KMS-11 (cell line): Measurements from ENCODE around the gene P2RY11.

Experiments
- H2AFZ ChIP-seq: fragments of 200-600 bp; sonication (generic); 2 replicates; pipeline ENCODE4 v1.6.1; 2016; ENCODE audit warnings: antibody characterized with exemption, mixed run types, low read depth
- H3K27ac ChIP-seq: fragments of 200-600 bp; sonication (generic); 2 replicates; pipeline ENCODE4 v1.6.1; 2016; ENCODE audit warnings: mild to moderate bottlenecking, mixed run types
- H3K27me3 ChIP-seq: fragments of 200-600 bp; sonication (generic); 2 replicates; pipeline ENCODE4 v1.6.1; 2017; ENCODE audit warnings: mild to moderate bottlenecking, low read depth, mixed run types, moderate library complexity; ENCODE audit not compliant: insufficient read depth
- H3K36me3 ChIP-seq: fragments of 200-600 bp; sonication (generic); 2 replicates; pipeline ENCODE4 v1.6.1; 2017; ENCODE audit warnings: mild to moderate bottlenecking, mixed run types; ENCODE audit not compliant: insufficient read depth
- H3K4me1 ChIP-seq: fragments of 200-600 bp; sonication (generic); 2 replicates; pipeline ENCODE4 v1.6.1; 2016; ENCODE audit warnings: mild to moderate bottlenecking, low read depth, mixed run types; ENCODE audit not compliant: poor library complexity, severe bottlenecking
- H3K4me2 ChIP-seq: fragments of 200-600 bp; sonication (generic); 2 replicates; pipeline ENCODE4 v1.7.0; 2016; ENCODE audit warnings: mild to moderate bottlenecking, mixed run types
- H3K4me3 ChIP-seq: fragments of 200-600 bp; sonication (generic); IDR thresholded peaks from 2 replicates; pipeline ENCODE4 v1.6.1; 2017; ENCODE audit warnings: low read depth, low read length, mixed read lengths; ENCODE audit not compliant: insufficient read depth
- H3K79me2 ChIP-seq: fragments of 200-600 bp; sonication (generic); 2 replicates; pipeline ENCODE4 v1.6.1; 2016; ENCODE audit warnings: low read depth, mixed run types; ENCODE audit not compliant: insufficient read depth
- H3K9ac ChIP-seq: fragments of 200-600 bp; sonication (generic); 2 replicates; pipeline ENCODE4 v1.6.1; 2016; ENCODE audit warnings: mild to moderate bottlenecking, mixed run types
- H4K20me1 ChIP-seq: fragments of 200-600 bp; sonication (generic); 2 replicates; pipeline ENCODE4 v1.6.1; 2016; ENCODE audit warnings: mild to moderate bottlenecking, mixed run types; ENCODE audit not compliant: insufficient read depth
- TF ChIP-seq, protein P1 (sequence below): fragments of 200-600 bp; sonication (generic); conservative IDR thresholded peaks from 2 replicates; pipeline ENCODE4 v1.6.1; 2017; ENCODE audit warnings: low read depth, mild to moderate bottlenecking, antibody characterized with exemption, low read length, moderate library complexity, mixed read lengths

Gene P2RY11

DNA sequence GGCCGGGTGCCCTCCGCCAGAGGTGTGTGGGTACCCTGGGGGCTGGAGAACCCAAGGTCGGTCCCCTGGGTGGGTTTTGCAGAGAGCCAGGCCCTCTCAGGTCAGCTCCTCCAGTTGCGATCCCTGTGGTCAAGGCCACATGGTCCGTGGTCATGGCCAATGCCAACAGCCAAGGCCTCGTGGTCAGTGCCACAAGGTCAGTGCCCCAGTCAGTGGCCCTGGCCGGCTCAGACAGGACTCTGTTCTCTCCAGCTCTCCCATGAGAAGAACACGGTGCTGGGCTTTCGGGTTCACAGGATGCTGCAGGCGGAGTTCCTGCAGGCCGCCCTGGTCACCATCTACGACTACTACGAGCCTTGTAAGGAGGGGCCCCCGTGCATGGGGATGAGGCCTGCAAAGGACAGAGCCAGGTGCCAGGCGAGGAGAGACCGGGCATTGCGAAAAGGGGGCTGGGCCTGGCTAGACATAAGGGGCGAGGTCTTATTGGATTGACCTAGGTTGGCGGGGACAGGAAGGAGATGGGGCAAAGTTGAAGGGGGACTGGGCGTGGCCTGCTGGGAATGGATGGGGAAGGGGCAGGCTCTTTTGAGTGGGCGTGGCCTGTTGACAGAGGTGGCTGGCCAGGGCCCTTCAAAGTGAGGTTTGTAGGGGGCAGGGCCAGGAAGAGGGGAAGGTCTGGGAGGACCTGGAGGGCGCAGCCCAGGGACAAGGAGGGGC, 40.6 kb upstream of the P2RY11 start:
- TF ChIP-seq, protein P1, sequence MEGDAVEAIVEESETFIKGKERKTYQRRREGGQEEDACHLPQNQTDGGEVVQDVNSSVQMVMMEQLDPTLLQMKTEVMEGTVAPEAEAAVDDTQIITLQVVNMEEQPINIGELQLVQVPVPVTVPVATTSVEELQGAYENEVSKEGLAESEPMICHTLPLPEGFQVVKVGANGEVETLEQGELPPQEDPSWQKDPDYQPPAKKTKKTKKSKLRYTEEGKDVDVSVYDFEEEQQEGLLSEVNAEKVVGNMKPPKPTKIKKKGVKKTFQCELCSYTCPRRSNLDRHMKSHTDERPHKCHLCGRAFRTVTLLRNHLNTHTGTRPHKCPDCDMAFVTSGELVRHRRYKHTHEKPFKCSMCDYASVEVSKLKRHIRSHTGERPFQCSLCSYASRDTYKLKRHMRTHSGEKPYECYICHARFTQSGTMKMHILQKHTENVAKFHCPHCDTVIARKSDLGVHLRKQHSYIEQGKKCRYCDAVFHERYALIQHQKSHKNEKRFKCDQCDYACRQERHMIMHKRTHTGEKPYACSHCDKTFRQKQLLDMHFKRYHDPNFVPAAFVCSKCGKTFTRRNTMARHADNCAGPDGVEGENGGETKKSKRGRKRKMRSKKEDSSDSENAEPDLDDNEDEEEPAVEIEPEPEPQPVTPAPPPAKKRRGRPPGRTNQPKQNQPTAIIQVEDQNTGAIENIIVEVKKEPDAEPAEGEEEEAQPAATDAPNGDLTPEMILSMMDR, result no peak
- H3K79me2 ChIP-seq, result no peaks in the 10 kb centered on the region
- H3K4me1 ChIP-seq, result no peaks in the 10 kb centered on the region
- peaks cover 69% of the 10 kb centered on the region for H3K27me3 ChIP-seq
- no peak overlapping the region for H3K9ac ChIP-seq
- no peak overlapping the region for H3K27ac ChIP-seq
- H3K4me2 ChIP-seq, result no peak overlapping the region
- no peaks in the 10 kb centered on the region for H4K20me1 ChIP-seq
- no peaks in the 10 kb centered on the region for H3K36me3 ChIP-seq
- no peak overlapping the region for H2AFZ ChIP-seq
- no peak overlapping the region for H3K4me3 ChIP-seq

DNA sequence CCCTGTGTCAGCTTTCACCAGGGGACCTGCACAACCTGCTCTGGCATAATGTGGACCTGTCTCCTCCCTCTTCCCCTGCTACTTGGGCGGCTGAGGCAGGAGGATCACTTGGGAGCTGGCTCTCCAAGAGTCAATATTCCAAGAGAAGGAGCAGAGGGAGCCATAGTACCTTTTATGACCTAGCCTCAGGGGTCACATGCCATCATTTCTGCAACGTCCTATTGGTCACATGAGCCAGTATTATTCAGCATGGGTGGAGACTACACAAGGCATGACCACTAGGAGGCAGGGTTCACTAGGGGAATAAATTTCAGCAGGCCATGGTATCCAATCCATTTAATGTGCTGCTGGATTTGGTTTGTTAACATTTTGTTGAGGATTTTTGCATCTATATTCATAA, 37.3 kb upstream of the P2RY11 start:
- Histone ChIP-seq H2AFZ (no peak overlapping the region), H4K20me1 (no peaks in the 10 kb centered on the region), H3K4me2 (no peak overlapping the region), H3K4me3 (no peak overlapping the region), H3K9ac (no peak overlapping the region), H3K27ac (no peak overlapping the region), H3K79me2 (no peaks in the 10 kb centered on the region), H3K4me1 (no peaks in the 10 kb centered on the region), H3K36me3 (no peaks in the 10 kb centered on the region), H3K27me3 (peaks cover 71% of the 10 kb centered on the region)
- TF ChIP-seq, protein P1, result peak; percentile 60

DNA sequence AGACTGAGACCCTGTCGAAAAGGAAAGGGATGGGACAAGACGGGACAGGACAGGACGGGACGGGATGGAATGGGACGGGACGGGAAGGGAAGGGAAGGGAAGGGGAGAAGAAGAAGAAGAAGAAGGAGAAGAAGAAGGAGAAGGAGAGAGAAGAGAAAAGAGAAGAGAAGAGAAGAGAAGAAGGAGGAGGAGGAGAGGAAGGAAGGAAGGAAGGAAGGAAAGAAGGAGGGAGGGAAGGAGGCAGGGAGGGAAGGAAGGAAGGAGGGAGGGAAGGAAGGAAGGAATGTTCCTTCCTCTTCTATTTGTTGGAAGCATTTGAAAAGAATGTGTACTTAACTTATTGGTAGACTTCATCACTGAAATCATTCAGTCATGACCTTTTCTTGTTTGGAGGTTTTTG, 35.0 kb upstream of the P2RY11 start:
- H3K79me2 ChIP-seq, result no peaks in the 10 kb centered on the region
- no peaks in the 10 kb centered on the region for H3K4me1 ChIP-seq
- H4K20me1 ChIP-seq, result no peaks in the 10 kb centered on the region
- no peak overlapping the region for H3K4me2 ChIP-seq
- no peak overlapping the region for H2AFZ ChIP-seq
- peaks cover 76% of the 10 kb centered on the region for H3K27me3 ChIP-seq
- no peak overlapping the region for H3K27ac ChIP-seq
- H3K36me3 ChIP-seq, result no peaks in the 10 kb centered on the region
- no peak overlapping the region for H3K4me3 ChIP-seq
- no peak overlapping the region for H3K9ac ChIP-seq
- TF ChIP-seq, protein P1, result no peak

DNA sequence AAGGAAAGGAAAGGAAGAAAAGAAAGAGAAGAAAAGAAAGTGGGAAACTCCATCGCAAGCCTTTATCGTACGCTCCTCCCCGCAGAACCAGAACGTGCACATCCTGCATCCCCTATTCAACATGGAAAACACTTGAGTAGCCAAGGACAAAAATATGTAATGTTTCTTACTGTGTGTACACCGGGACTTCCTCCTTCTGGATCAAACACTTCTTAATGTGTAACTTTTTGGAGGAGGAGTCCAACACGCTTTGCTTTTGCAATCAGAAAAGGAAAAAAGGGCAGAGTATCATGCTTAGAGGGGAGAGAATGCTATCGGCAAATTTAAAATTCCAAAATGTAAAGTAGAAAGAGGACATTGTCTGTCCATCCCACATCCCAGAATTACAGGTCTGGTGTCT, 33.2 kb upstream of the P2RY11 start:
- H3K4me2 ChIP-seq, result no peak overlapping the region
- H4K20me1 ChIP-seq, result no peaks in the 10 kb centered on the region
- H3K27ac ChIP-seq, result no peak overlapping the region
- no peaks in the 10 kb centered on the region for H3K4me1 ChIP-seq
- peaks cover 75% of the 10 kb centered on the region for H3K27me3 ChIP-seq
- H3K79me2 ChIP-seq, result no peaks in the 10 kb centered on the region
- no peaks in the 10 kb centered on the region for H3K36me3 ChIP-seq
- no peak overlapping the region for H3K9ac ChIP-seq
- H3K4me3 ChIP-seq, result no peak overlapping the region
- TF ChIP-seq, protein P1, result no peak
- H2AFZ ChIP-seq, result no peak overlapping the region
